Measurements from ENCODE around the gene PITPNC1.

PITPNC1 gene

GRCh38 chr17:67503184-67503583 is 126.1 kb downstream of the PITPNC1 start:
- Histone ChIP-seq H2AFZ (ENCODE audit: low read length) (no peak overlapping the region), H3F3A (ENCODE audit: insufficient read depth, low read length) (no peaks in the 10 kb centered on the region), H3K4me3 (ENCODE audit: low read depth, low read length, poor library complexity, severe bottlenecking) (no peak overlapping the region), H3K36me3 (ENCODE audit: insufficient read depth, low read length) (no peaks in the 10 kb centered on the region), H3K27ac (ENCODE audit: low read depth, low read length, poor library complexity, severe bottlenecking) (no peak overlapping the region), H3K27me3 (ENCODE audit: insufficient read depth, low read length) (peaks cover 3% of the 10 kb centered on the region; the same call in 1 of the 2 replicates), H3K9ac (ENCODE audit: low read length) (no peak overlapping the region), H3K4me2 (ENCODE audit: low read length) (no peak overlapping the region), H3K9me3 (ENCODE audit: low read length) (peaks cover 7% of the 10 kb centered on the region; the same call in 1 of the 2 replicates), H3K9me2 (ENCODE audit: low read depth, low read length) (no peaks in the 10 kb centered on the region), H3K4me1 (ENCODE audit: insufficient read depth, low read length, severe bottlenecking) (no peaks in the 10 kb centered on the region), H4K20me1 (ENCODE audit: insufficient read depth, low read length) (no peaks in the 10 kb centered on the region), H3K79me2 (ENCODE audit: insufficient read depth, low read length) (no peaks in the 10 kb centered on the region)
- TF ChIP-seq CTCF (IDR thresholded peaks at IDR 0.05; ENCODE audit: low read length) (no peak), EZH2 (IDR thresholded peaks at IDR 0.05; ENCODE audit: borderline replicate concordance, low read length) (no peak)

- peaks cover 7% of the 10 kb centered on the region; the same call in 1 of the 2 replicates for H3K9me3 ChIP-seq (ENCODE audit: low read length)
- no peak overlapping the region for H2AFZ ChIP-seq (ENCODE audit: low read length)
- no peak overlapping the region for H3K4me2 ChIP-seq (ENCODE audit: low read length)
- H3K4me1 ChIP-seq (ENCODE audit: insufficient read depth, low read length, severe bottlenecking), result no peaks in the 10 kb centered on the region
- no peaks in the 10 kb centered on the region for H3F3A ChIP-seq (ENCODE audit: insufficient read depth, low read length)
- peaks cover 3% of the 10 kb centered on the region; the same call in 1 of the 2 replicates for H3K27me3 ChIP-seq (ENCODE audit: insufficient read depth, low read length)
- TF ChIP-seq CTCF (IDR thresholded peaks at IDR 0.05; ENCODE audit: low read length) (no peak), EZH2 (IDR thresholded peaks at IDR 0.05; ENCODE audit: borderline replicate concordance, low read length) (no peak)
- H4K20me1 ChIP-seq (ENCODE audit: insufficient read depth, low read length), result no peaks in the 10 kb centered on the region
- no peak overlapping the region for H3K9ac ChIP-seq (ENCODE audit: low read length)
- H3K79me2 ChIP-seq (ENCODE audit: insufficient read depth, low read length), result no peaks in the 10 kb centered on the region
- no peaks in the 10 kb centered on the region for H3K36me3 ChIP-seq (ENCODE audit: insufficient read depth, low read length)
- H3K27ac ChIP-seq (ENCODE audit: low read depth, low read length, poor library complexity, severe bottlenecking), result no peak overlapping the region
- no peaks in the 10 kb centered on the region for H3K9me2 ChIP-seq (ENCODE audit: low read depth, low read length)
- H3K4me3 ChIP-seq (ENCODE audit: low read depth, low read length, poor library complexity, severe bottlenecking), result no peak overlapping the region
Observed at GRCh38 chr17:67503739-67504138, 126.7 kb downstream of the PITPNC1 start.

DNA sequence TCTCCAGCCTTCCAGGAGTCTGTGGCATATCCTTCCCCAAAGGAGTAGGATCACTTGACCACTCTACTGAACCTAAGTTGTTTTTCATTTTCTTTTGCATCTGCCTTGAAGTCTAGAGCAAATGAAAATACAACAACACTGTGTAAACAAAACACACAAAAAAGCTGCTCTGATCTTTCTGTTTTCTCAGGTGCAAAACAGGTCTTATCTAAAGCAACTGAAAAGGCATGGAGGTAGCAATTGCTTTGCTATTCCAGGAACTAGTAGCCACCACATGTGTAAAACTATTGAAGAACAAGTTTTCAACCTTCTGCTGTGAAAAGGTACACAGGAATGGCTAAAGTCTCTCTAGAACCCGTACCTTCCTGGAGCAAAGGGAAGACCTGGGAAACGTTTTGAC is 127.1 kb downstream of the PITPNC1 start:
- Histone ChIP-seq H3K79me2 (ENCODE audit: insufficient read depth, low read length) (no peaks in the 10 kb centered on the region), H3K27ac (ENCODE audit: low read depth, low read length, poor library complexity, severe bottlenecking) (no peak overlapping the region), H3K9ac (ENCODE audit: low read length) (no peak overlapping the region), H3K9me2 (ENCODE audit: low read depth, low read length) (no peaks in the 10 kb centered on the region), H2AFZ (ENCODE audit: low read length) (no peak overlapping the region), H3K4me2 (ENCODE audit: low read length) (no peak overlapping the region), H3K9me3 (ENCODE audit: low read length) (peaks cover 7% of the 10 kb centered on the region; the same call in 1 of the 2 replicates), H3F3A (ENCODE audit: insufficient read depth, low read length) (no peaks in the 10 kb centered on the region), H3K4me1 (ENCODE audit: insufficient read depth, low read length, severe bottlenecking) (no peaks in the 10 kb centered on the region), H3K36me3 (ENCODE audit: insufficient read depth, low read length) (no peaks in the 10 kb centered on the region), H3K4me3 (ENCODE audit: low read depth, low read length, poor library complexity, severe bottlenecking) (no peak overlapping the region), H3K27me3 (ENCODE audit: insufficient read depth, low read length) (0 out of 2 replicates have a peak, but pooled peaks cover 3% of the 10 kb centered on the region), H4K20me1 (ENCODE audit: insufficient read depth, low read length) (no peaks in the 10 kb centered on the region)
- no peak for TF ChIP-seq CTCF (IDR thresholded peaks at IDR 0.05; ENCODE audit: low read length)
- no peak for TF ChIP-seq EZH2 (IDR thresholded peaks at IDR 0.05; ENCODE audit: borderline replicate concordance, low read length)

Data from OCI-LY1 (cell line).